ENCODE measurements around the gene UGT1A1.
"Not testable (repeated sequence)": the region's sequence is repeated elsewhere in the genome, so short reads cannot be mapped to it uniquely, and the experiment has no call there.

UGT1A1 gene

GRCh38 chr2:233760043-233760442 lies at the start of gene UGT1A1:
UGT1A1 (plus strand) TSS chr2:233760270; CDS start chr2:233760288, 18 bp downstream.
- no peak for FAIRE-seq

DNA sequence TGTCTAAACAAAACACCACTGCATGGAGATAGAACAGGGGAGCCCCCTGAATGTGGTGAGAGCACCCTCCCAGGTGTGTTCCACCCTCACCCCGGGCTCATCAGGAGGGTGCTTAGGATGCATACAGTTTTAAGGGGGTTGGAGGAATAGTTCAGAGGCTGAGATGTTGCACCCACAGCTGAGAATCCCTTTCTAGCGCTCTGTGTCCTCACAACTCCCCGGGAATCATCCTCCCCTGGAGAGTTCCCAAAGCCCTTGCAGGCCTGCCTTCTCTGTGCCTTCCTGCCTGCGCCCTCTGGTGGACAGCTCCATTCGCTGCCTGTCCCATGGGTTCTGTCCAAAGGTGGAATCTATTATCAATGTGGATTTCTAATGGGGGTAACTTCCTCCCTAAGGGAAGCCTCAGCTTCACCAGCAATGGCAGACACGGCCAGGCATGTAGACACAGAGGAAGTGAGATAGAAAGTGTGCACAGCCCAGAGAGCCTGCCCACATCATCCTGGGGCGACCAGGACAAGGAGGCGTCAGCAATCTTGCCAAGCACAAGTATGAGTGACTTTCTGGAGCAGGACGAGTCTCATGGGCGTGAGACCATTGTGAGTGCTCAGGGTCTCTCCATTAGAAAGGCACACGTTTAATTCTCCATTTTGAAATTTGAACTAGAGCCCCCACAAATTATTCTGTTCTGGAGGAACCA lies 48.6 kb upstream of the UGT1A1 start:
- no peak for FAIRE-seq

DNA sequence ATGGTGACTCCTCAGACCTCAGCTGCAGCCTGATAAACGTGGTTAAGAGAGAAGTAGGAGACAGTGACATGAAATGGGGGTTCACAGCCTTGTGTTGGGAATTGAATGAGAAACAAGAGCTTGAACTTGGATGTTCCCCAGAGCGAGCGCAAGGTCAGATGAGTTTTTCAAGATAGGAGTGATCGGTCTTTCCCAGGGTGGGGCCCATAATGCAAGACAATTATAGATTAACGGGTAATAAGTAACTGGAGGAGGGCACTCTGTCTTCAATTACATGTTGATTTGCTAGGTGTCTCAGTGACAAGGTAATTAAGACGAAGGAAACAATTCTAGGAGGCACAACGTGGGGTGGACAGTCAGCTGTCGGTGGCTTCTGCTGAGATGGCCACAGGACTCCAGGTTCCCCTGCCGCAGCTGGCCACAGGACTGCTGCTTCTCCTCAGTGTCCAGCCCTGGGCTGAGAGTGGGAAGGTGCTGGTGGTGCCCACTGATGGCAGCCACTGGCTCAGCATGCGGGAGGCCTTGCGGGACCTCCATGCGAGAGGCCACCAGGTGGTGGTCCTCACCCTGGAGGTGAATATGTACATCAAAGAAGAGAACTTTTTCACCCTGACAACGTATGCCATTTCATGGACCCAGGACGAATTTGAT lies 47.3 kb upstream of the UGT1A1 start, which contains the start of gene UGT1A5:
UGT1A5 (plus strand) TSS at position 297 of the 651 bp plus-strand sequence; CDS start at position 382, 85 bp downstream.
- no peak for FAIRE-seq

DNA sequence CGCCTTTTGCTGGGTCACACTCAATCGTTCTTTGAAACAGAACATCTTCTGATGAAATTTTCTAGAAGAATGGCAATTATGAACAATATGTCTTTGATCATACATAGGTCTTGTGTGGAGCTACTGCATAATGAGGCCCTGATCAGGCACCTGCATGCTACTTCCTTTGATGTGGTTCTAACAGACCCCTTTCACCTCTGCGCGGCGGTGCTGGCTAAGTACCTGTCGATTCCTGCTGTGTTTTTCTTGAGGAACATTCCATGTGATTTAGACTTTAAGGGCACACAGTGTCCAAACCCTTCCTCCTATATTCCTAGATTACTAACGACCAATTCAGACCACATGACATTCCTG lies 46.8 kb upstream of the UGT1A1 start:
- FAIRE-seq: no peak

DNA sequence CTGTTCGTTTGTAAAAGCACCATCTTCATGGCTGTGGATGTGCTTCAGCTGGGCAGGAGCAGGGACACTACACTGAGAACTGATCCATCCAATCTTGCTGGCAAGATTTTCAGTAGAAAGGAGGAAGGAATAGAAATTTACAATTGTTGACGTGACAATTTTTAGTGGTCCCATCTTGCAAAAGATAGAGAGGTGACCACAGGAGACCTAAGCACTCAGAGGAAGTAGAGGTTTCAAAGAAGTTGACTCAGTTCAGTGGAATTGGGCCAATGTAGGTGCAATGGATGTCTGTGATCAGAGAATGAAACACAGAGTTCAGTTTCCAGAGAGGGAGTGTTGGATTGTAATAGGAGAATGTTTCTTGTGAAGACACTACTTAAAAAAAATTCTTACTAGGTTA lies 45.9 kb upstream of the UGT1A1 start:
- FAIRE-seq: no peak

DNA sequence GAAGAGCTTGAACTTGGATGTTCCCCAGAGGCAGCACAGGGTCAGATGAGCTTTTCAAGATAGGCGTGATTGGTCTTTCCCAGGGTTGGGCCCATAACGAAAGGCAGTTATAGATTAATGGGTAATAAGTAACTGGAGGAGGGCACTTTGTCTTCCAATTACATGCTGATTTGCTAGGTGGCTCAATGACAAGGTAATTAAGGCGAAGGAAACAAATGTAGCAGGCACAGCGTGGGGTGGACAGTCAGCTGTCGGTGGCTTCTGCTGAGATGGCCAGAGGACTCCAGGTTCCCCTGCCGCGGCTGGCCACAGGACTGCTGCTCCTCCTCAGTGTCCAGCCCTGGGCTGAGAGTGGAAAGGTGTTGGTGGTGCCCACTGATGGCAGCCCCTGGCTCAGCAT lies 41.5 kb upstream of the UGT1A1 start, which contains the start of gene UGT1A4:
UGT1A4 (plus strand) TSS at position 185 of the 400 bp plus-strand sequence; CDS start at position 270, 85 bp downstream.
- FAIRE-seq: no peak

- no peak for FAIRE-seq
Observed at GRCh38 chr2:233728723-233729301, 31.3 kb upstream of the UGT1A1 start, which contains the start of gene UGT1A3. UGT1A3 (plus strand) TSS chr2:233729042; CDS start chr2:233729127, 85 bp downstream.

GRCh38 chr2:233736868-233737653 lies 23.0 kb upstream of the UGT1A1 start:
- not testable (repeated sequence) for FAIRE-seq

- no peak for FAIRE-seq
Observed at GRCh38 chr2:233740870-233741269, 19.2 kb upstream of the UGT1A1 start.

GRCh38 chr2:233743464-233744259 lies 16.4 kb upstream of the UGT1A1 start:
- FAIRE-seq: no peak

DNA sequence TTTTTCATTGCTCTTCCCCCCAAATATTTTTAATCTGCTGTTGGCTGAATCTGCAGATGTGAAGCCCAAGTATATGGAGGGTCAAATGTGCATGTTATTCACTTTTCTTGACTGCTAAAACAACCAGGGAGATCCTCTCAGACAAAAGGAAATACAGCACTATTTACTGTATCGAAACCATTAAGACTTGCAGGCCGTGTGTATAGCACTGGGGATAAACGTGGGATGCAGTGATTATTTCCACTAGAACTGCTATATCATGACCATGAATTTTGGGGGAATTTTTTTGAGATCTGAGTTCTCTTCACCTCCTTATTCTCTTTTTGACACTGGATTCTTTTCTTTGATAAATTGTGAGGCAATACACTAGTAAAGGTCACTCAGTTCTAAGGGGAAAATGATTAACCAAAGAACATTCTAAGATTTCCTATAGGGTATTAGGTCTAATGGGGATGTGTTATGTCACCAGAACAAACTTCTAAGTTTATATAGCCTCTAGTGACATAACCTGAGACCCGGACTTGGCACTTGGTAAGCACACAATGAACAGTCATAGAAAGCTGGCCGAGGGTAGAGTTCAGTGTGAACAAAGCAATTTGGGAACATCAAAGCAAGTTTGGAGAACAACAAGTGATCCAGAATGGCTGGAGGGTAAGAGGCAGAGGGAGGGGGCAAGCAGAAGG lies 14.9 kb upstream of the UGT1A1 start:
- FAIRE-seq: no peak

DNA sequence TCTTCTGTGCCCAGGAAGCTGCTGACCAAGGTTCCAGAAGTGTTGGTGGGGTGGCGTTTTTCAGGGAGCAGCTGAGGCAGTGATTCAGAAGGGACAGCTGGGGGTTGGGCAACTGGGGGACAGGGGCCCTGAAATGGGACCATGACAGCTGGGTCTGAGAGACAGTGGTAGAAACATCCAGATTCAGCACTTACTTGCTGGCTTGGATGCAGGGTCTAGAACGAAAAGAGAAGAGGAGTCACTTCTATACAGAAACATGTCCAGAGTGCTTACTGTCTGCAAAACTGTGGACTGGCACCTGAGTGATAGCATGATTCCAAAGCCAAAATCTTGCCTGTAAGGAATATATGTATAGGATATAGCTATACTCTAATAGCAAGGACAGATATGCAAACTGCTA lies 14.2 kb upstream of the UGT1A1 start:
- FAIRE-seq: not testable (repeated sequence)

GRCh38 chr2:233746475-233747282 lies 13.4 kb upstream of the UGT1A1 start:
- FAIRE-seq: no peak

DNA sequence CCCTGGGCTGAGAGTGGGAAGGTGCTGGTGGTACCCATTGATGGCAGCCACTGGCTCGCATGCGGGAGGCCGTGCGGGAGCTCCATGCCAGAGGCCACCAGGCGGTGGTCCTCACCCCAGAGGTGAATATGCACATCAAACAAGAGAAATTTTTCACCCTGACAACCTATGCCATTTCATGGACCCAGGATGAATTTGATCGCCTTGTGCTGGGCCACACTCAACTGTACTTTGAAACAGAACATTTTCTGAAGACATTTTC lies 12.9 kb upstream of the UGT1A1 start:
- no peak for FAIRE-seq

GRCh38 chr2:233750689-233751088 lies 9.4 kb upstream of the UGT1A1 start:
- not testable (repeated sequence) for FAIRE-seq

- not testable (repeated sequence) for FAIRE-seq
Observed at GRCh38 chr2:233751212-233752009, 8.7 kb upstream of the UGT1A1 start.

GRCh38 chr2:233754872-233755611 lies 5.0 kb upstream of the UGT1A1 start:
- FAIRE-seq: no peak

- no peak for FAIRE-seq
Observed at GRCh38 chr2:233756429-233757081, 3.5 kb upstream of the UGT1A1 start.

DNA sequence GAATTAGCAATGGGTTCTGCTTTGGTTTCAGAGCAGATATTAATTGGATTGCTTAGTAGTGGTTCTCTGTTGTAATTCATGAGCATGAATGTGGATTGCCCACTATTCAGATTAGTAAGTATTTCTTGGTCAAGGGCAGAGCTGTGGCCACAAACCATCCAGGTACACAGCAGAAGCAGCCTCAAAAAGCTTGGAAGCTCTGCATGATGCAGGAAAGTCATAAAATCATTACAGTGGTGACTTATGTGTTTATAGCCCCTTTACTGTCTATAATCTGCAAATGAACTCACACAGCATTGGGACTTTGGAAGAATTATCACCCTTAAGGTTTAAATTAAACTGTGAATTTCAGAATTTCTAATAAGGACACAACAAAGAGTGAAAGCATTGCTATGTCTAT lies 1.9 kb upstream of the UGT1A1 start:
- no peak for FAIRE-seq

Measured in TTC549 (cell line).